A673 (cell line): ENCODE measurements around the gene PTGDR. TPM values are rescaled to one million over a fixed set of nuclear protein-coding genes. Genes with fewer than 3 reads are reported as not detected.

Source experiments
- BruUV-seq: library from RNA; stranded (reverse); fragments of 400-500 nt; replicated peaks from 2 replicates; lab custom pipeline; 2021; lab: Mats Ljungman, UMichigan
- CTCF ChIA-PET: fragments of 300-600 bp; sonication (Branson Sonifier 250); formaldehyde crosslinking; loops from one replicate; lab custom pipeline; 2022; ENCODE audit warnings: antibody characterized with exemption; lab: Charles Lee
- POLR2A ChIA-PET: fragments of 300-600 bp; sonication (Branson Sonifier 250); formaldehyde crosslinking; loops from one replicate; lab custom pipeline; 2022; ENCODE audit warnings: antibody characterized with exemption; ENCODE audit not compliant: low non-redundant PET; lab: Charles Lee
- DNase-seq: peaks from one replicate; pipeline ENCODE4 v3.0.0-alpha.2; 2015; ENCODE audit warnings: low spot score
- H3K27ac ChIP-seq: fragments of 200-600 bp; sonication (generic); 2 replicates; pipeline ENCODE4 v1.5.1; 2016; ENCODE audit warnings: mixed run types, low read depth, mild to moderate bottlenecking, mixed read lengths, antibody characterized with exemption, low read length; ENCODE audit not compliant: poor library complexity, severe bottlenecking
- H3K27me3 ChIP-seq: fragments of 200-600 bp; sonication (generic); replicated peaks from 2 replicates; pipeline ENCODE4 v1.6.1; 2017; ENCODE audit warnings: mixed run types, low read depth, mild to moderate bottlenecking, mixed read lengths, antibody characterized with exemption, low read length; ENCODE audit not compliant: insufficient read depth, poor library complexity
- H3K36me3 ChIP-seq: fragments of 200-600 bp; sonication (generic); 2 replicates; pipeline ENCODE4 v1.6.1; 2016; ENCODE audit warnings: mixed run types, mild to moderate bottlenecking, mixed read lengths, antibody characterized with exemption, low read length; ENCODE audit not compliant: insufficient read depth, poor library complexity, severe bottlenecking
- H3K4me1 ChIP-seq: fragments of 200-600 bp; sonication (generic); 2 replicates; pipeline ENCODE4 v1.6.1; 2017; ENCODE audit warnings: mixed run types, mild to moderate bottlenecking, mixed read lengths, antibody characterized with exemption, low read length; ENCODE audit not compliant: insufficient read depth, poor library complexity, severe bottlenecking
- H3K4me3 ChIP-seq: fragments of 200-600 bp; sonication (generic); 2 replicates; pipeline ENCODE4 v1.5.1; 2016; ENCODE audit warnings: low read depth, mixed run types, mild to moderate bottlenecking, mixed read lengths, low read length; ENCODE audit not compliant: poor library complexity, severe bottlenecking
- H3K9me3 ChIP-seq: fragments of 200-600 bp; sonication (generic); 2 replicates; pipeline ENCODE4 v1.6.1; 2016; ENCODE audit warnings: mixed run types, low read depth, mild to moderate bottlenecking, mixed read lengths, antibody characterized with exemption, low read length; ENCODE audit not compliant: poor library complexity, severe bottlenecking
- CTCF ChIP-seq: fragments of 300-800, 200-600 bp; sonication (generic); conservative IDR thresholded peaks from 2 replicates; pipeline ENCODE4 v1.5.1; 2017; ENCODE audit warnings: low read depth, mild to moderate bottlenecking, antibody characterized with exemption, low read length, moderate library complexity, mixed read lengths
- EZH2 ChIP-seq: fragments of 200-600 bp; sonication (generic); IDR thresholded peaks from 2 replicates; pipeline ENCODE4 v1.6.1; 2017; ENCODE audit warnings: borderline replicate concordance, low read depth, mild to moderate bottlenecking, mixed read lengths, antibody characterized with exemption, low read length; ENCODE audit not compliant: poor library complexity, severe bottlenecking
- intact Hi-C: fragments of 100-400 bp; cut with micrococcal nuclease; formaldehyde crosslinking; loops from one replicate; pipeline ENCODE4 v1.10.0; 2022; ENCODE audit not compliant: unreplicated experiment
- total RNA-seq: library from RNA; stranded (reverse); gene quantifications from 2 replicates; pipeline ENCODE4 v1.2.3, GENCODE V29; 2021

Gene PTGDR
- total RNA-seq, 1 experiment from 2014 or later, result not detected

- BruUV-seq, result no TSS peak
- CTCF ChIA-PET, result no interaction called here
Observed at GRCh38 chr14:52268279-52269061, 972 bp downstream of the PTGDR start.

GRCh38 chr14:52269100-52269499 lies 1.6 kb downstream of the PTGDR start:
- no peaks in the 10 kb centered on the region for H3K4me1 ChIP-seq
- H3K4me3 ChIP-seq, result no peak overlapping the region
- DNase-seq, result no peak
- H3K36me3 ChIP-seq, result no peaks in the 10 kb centered on the region
- peaks cover 70% of the 10 kb centered on the region for H3K27me3 ChIP-seq
- intact Hi-C loops, result no loop called here
- H3K27ac ChIP-seq, result no peak overlapping the region
- TF ChIP-seq EZH2, result no peak
- TF ChIP-seq CTCF, result no peak
- ChIA-PET POLR2A (interaction anchor here (0.6 kb wide), 1 partner anchor 858 kb away, joined by 3 read pairs; no protein-coding TSS in a partner anchor), CTCF (no interaction called here)
- no peaks in the 10 kb centered on the region for H3K9me3 ChIP-seq
- BruUV-seq, result no TSS peak

More at GRCh38 chr14:52268279-52269061, 972 bp downstream of the PTGDR start:
- Histone ChIP-seq H3K27me3 (peaks cover 63% of the 10 kb centered on the region), H3K4me3 (no peak overlapping the region), H3K36me3 (no peaks in the 10 kb centered on the region), H3K9me3 (no peaks in the 10 kb centered on the region), H3K4me1 (no peaks in the 10 kb centered on the region), H3K27ac (no peak overlapping the region)
- no peak for DNase-seq
- TF ChIP-seq EZH2, result peak; percentile 96
- TF ChIP-seq CTCF, result no peak
- intact Hi-C loops, result no loop called here
- POLR2A ChIA-PET, result no interaction called here

GRCh38 chr14:52269982-52270381 lies 2.5 kb downstream of the PTGDR start:
- H3K27ac ChIP-seq, result no peak overlapping the region
- H3K4me1 ChIP-seq, result no peaks in the 10 kb centered on the region
- POLR2A ChIA-PET, result no interaction called here
- no TSS peak for BruUV-seq
- H3K36me3 ChIP-seq, result no peaks in the 10 kb centered on the region
- DNase-seq, result no peak
- intact Hi-C loops, result loop anchor here (10.0 kb wide), 1 partner anchor 275 kb away; no protein-coding TSS in a partner anchor
- CTCF ChIA-PET, result no interaction called here
- H3K4me3 ChIP-seq, result no peak overlapping the region
- no peaks in the 10 kb centered on the region for H3K9me3 ChIP-seq
- H3K27me3 ChIP-seq, result peaks cover 78% of the 10 kb centered on the region
- no peak for TF ChIP-seq EZH2
- TF ChIP-seq CTCF, result no peak
